AG04450 (cell line): ENCODE measurements around the gene DTNBP1. TPM values are rescaled to one million over a fixed set of nuclear protein-coding genes. Genes with fewer than 3 reads are reported as not detected.

Source experiments
- CTCF ChIA-PET: fragments of 300-600, 350-600 bp; formaldehyde crosslinking; extraction: SDS; loops from one replicate; lab custom pipeline; 2022; ENCODE audit warnings: antibody characterized with exemption, inconsistent platforms; lab: Charles Lee
- POLR2A ChIA-PET: fragments of 350-600 bp; formaldehyde crosslinking; extraction: SDS; loops from one replicate; lab custom pipeline; 2021; ENCODE audit warnings: antibody characterized with exemption, inconsistent platforms; lab: Yijun Ruan, JAX
- DNase-seq: peaks from one replicate; pipeline ENCODE4 v3.0.0-alpha.2; 2011; ENCODE audit warnings: low read depth, low spot score
- H3K27ac ChIP-seq: one replicate; pipeline ENCODE4 v1.5.1; 2012; ENCODE audit warnings: low read depth, low read length, control low read depth
- H3K27me3 ChIP-seq: one replicate; pipeline ENCODE4 v1.6.0; 2012; ENCODE audit warnings: low read length; ENCODE audit not compliant: control insufficient read depth, insufficient read depth
- H3K4me3 ChIP-seq: 2 replicates; pipeline ENCODE4 v1.5.1; 2011; ENCODE audit warnings: mild to moderate bottlenecking, low read depth, low read length, control low read depth
- H3K9me3 ChIP-seq: 2 replicates; pipeline ENCODE4 v1.5.1; 2012; ENCODE audit warnings: low read length; ENCODE audit not compliant: control insufficient read depth, insufficient read depth
- CTCF ChIP-seq: IDR thresholded peaks from 2 replicates; pipeline ENCODE4 v1.5.1; 2011; ENCODE audit warnings: low read depth, low read length, control low read depth, inconsistent platforms
- polyA plus RNA-seq: library from polyadenylated mRNA; depleted of rRNA; stranded (reverse); fragments of >200 nt; gene quantifications from 2 replicates; pipeline ENCODE4 v1.2.3, GENCODE V29; 2011

DTNBP1 gene
- polyA plus RNA-seq, 1 experiment = 15.2 TPM

- POLR2A ChIA-PET = no interaction called here
- H3K4me3 ChIP-seq = no peak overlapping the region
- no peaks in the 10 kb centered on the region for H3K27me3 ChIP-seq
- H3K27ac ChIP-seq = peak overlapping the region; percentile 25
- DNase-seq = no peak
- CTCF ChIA-PET = interaction anchor here (1.0 to 1.5 kb wide), 2 partner anchors 15 to 34 kb away, joined by 3 to 4 read pairs; no protein-coding TSS in a partner anchor
- H3K9me3 ChIP-seq = no peaks in the 10 kb centered on the region
- TF ChIP-seq CTCF = no peak
These were observed 187.0 kb downstream of the DTNBP1 start for GRCh38 chr6:15475872-15476271.

- Histone ChIP-seq H3K9me3 (no peaks in the 10 kb centered on the region), H3K4me3 (no peak overlapping the region), H3K27ac (no peak overlapping the region), H3K27me3 (no peaks in the 10 kb centered on the region)
- POLR2A ChIA-PET = no interaction called here
- no peak for DNase-seq
- no peak for TF ChIP-seq CTCF
- CTCF ChIA-PET = interaction anchor here (0.6 to 1.5 kb wide), 2 partner anchors 15 to 1429 kb away, joined by 3 to 4 read pairs; no protein-coding TSS in a partner anchor
These were observed 187.6 kb downstream of the DTNBP1 start for GRCh38 chr6:15475261-15475660.

GRCh38 chr6:15474196-15474595 lies 188.6 kb downstream of the DTNBP1 start:
- Histone ChIP-seq H3K27ac (no peak overlapping the region), H3K9me3 (no peaks in the 10 kb centered on the region), H3K27me3 (no peaks in the 10 kb centered on the region), H3K4me3 (no peak overlapping the region)
- CTCF ChIA-PET = interaction anchor here (1.7 kb wide), 1 partner anchor 10 kb away, joined by 8 read pairs; no protein-coding TSS in a partner anchor
- no peak for TF ChIP-seq CTCF
- POLR2A ChIA-PET = interaction anchor here (0.6 kb wide), 1 partner anchor 228 kb away, joined by 3 read pairs; the partner anchor contains the start of gene JARID2
- DNase-seq = no peak

- DNase-seq = no peak
- TF ChIP-seq CTCF = no peak
- Histone ChIP-seq H3K9me3 (no peaks in the 10 kb centered on the region), H3K27me3 (no peaks in the 10 kb centered on the region), H3K4me3 (no peak overlapping the region), H3K27ac (no peak overlapping the region)
- ChIA-PET POLR2A (interaction anchor here (0.5 kb wide), 1 partner anchor 189 kb away, joined by 3 read pairs; the partner anchor contains the start of gene DTNBP1), CTCF (interaction anchor here (1.7 kb wide), 1 partner anchor 10 kb away, joined by 8 read pairs; no protein-coding TSS in a partner anchor)
These were observed 189.1 kb downstream of the DTNBP1 start for GRCh38 chr6:15473741-15474161.

GRCh38 chr6:15473174-15473573 lies 189.7 kb downstream of the DTNBP1 start:
- Histone ChIP-seq H3K4me3 (no peak overlapping the region), H3K27me3 (no peaks in the 10 kb centered on the region), H3K9me3 (no peaks in the 10 kb centered on the region), H3K27ac (no peak overlapping the region)
- ChIA-PET POLR2A (interaction anchor here (0.5 kb wide), 1 partner anchor 190 kb away, joined by 3 read pairs; the partner anchor contains the start of gene DTNBP1), CTCF (interaction anchor here (1.7 kb wide), 1 partner anchor 9 kb away, joined by 8 read pairs; no protein-coding TSS in a partner anchor)
- TF ChIP-seq CTCF = no peak
- DNase-seq = no peak
